GM10847 (cell line): Measurements from ENCODE around the gene TACC3.

Experiments
- POLR2A ChIP-seq: IDR thresholded peaks from 2 replicates; pipeline ENCODE4 v1.6.1; 2011; ENCODE audit not compliant: insufficient read length; ENCODE audit errors: extremely low read depth

The TACC3 gene

DNA sequence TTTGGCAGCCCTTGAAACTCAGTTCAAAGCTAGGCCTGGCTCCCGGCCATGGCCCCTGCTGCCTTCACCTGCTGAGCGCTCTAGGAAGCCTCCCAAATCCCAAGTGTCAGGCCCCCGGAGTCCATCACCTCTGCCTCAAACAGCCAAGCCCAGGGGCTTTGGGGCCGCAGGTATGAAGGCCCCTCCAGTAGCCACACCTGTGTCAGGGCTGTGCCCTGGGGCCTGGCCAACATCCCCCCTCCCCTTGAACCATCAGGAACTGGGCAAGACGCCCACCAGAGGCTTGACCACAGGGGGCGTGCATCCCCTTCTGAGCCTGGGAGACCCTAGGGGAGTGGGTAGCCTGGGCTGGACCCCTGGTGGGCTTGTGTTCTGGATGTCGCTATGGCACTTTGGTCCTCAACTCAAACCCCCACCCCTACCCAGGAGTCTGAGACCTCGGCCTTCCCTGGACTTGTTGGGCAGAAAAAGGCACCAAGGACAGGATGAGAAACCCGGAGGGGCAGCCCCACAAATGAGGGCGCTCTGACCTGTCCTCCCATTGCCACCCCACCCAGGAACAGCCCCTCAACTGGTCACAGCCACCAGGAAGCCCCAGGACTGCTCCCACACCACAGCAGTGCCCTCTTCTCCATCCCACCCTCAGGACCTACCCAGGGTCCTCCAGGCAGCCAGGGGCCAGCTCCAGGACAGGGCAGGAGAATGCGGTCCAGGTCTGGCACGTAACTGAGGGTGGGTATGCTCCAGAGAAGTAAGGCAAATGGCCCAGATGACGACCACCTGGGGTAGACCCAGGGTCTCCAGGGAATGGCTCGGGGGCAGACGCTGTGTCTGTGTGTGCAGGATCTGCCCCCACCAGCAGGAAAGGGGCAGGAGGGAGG, 5.0 kb upstream of the TACC3 start:
- TF ChIP-seq POLR2A, result no peak

DNA sequence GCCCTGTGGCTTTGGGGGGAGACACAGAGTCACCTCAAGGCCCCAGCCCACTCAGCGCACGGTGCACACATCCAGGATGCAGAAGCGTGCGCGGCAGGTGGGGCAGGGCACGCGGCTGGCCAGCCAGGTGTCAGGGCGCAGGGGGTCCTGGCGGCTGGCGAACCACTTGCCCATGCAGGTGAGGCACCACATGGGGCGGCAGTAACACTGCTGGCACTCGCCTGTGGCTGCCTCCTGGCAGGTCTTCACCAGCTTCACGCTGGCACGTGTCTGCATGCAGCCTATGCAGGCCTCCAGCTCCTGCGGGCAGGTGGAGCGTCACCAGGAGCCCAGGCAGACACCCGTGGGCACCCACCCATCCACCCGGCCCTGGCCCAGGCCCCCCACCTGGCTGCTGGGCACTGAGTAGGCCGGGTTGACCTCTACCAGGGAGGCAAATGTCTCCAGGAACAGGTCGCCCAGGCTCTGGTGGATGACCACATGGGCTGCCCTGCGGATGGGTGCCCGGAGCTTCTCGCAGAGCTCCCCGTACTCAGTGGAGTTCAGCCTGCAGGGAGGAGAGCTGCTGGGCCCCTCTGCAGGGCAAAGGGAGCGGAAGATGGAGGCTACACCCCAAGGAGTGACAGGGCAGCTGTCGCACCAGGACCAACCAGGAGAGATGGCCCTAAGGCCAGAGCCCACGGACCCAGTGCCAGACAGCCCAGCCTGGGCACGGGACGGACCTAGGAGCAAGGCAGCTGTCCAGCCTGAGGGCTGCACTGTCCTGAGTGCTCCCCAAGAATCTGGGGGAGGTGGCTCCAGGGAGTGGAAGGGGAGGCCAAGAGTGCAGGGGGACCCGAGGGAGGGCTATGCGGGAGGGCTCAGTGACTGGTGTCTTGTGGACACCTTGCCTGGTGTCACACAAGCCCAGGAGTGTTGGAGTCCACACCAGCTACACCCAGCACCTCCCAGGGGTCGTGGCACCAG, 3.9 kb upstream of the TACC3 start:
- TF ChIP-seq POLR2A, result no peak

DNA sequence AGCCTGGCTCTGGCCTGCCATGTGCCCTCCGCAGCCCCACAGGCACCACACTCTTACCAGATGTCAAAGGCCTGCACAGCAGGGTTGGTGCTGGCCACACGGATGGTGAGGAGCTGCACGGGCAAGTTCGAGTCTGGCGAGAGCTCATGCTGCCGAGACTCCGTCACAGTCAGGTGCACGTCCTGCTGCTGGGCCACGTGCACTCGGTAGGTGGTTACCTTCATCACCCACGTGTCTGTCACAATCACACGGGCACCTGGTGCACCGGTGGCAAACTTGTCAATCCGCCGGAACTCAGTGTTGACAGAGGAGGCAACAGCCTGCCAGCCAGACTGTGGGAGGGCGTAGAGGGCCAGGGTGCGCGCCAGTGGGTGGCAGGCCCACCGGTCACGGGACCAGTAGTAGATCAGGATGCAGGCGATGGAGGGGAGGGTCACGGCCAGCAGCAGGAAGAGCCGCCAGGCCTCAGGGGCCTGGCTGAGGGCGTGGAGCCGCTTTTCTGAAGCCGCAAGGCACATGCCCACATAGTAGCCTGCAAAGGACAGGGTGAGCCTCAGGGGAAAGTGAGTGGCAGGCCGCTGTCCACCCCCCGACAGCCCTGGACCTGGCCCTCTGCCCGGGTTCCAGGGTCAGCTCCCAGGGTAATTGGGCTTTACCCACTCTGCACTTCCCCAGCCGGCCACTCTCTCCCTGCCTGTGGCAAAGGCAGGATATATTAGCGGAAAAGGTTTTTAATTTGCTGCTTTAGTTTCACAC, 3.0 kb upstream of the TACC3 start:
- TF ChIP-seq POLR2A, result no peak

DNA sequence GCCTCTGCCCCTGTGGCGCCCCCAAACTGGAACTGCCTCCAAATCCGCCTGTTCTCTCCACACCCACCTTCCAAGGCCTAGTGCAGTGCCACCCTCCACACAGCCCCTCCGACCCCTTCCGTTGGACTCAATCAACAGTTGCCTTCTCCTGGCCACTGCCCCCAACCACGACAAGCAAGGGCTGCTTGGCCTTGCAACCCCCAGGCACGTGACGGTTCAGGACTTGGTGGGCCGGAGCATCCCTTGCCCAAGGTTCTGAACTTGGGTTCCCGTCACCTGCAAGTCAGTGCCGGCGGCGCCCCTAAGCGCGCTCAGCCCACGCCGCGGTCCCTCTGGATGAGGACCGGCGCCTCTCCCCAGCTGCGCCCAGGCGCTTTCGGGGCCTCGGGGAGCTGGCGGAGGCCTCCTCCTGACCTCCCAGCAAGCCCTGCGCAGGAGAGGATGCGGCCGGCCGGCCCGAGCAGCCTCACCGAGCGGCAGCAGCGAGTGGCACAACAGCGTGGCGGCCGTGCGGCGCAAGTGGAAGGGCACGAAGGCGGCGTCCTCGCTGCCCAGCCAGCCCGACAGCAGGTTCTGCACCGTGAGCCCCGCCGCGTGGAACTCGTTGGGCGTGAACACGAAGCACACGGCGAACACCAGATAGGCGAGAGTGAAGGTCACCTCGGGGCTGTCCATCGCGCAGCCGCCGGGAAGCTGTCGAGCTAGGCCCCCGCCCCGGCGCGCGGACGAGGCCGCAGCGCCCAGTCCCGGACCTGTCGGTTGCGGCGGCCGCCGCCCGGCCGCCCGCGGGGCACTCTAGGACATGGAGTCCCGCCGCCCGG, 948 bp upstream of the TACC3 start:
- TF ChIP-seq POLR2A, result peak; percentile 42

- TF ChIP-seq POLR2A, result no peak
Observed at GRCh38 chr4:1721666-1722550, 587 bp downstream of the TACC3 start.

DNA sequence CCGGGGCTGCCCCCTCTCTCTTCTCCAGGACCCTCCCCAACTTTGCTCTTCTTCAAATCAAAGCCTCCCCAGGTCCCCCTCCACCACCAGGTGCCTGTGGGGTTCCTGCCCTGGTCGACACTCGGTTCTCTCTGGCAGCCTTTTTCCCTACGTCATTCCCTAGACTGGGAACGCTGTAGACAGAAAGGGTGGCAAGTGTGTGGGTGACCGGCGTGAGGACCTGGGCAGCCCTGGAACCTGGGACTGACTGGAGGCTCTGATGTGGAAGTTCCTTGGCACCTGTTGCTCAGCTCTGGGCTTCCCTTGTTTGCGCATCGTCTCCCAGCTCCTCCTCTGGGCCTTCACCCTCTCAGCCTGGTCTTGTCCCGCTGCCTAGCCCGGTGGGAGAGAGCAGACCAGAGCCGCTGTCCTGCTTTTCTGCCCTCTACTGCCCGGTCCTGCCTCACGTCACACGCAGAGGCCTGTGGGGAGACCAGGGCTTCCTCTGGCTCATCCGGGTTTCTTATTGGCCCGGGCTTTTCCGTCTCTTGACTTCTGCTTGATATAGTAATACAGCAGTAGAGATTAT, 1.3 kb downstream of the TACC3 start:
- TF ChIP-seq POLR2A, result no peak

DNA sequence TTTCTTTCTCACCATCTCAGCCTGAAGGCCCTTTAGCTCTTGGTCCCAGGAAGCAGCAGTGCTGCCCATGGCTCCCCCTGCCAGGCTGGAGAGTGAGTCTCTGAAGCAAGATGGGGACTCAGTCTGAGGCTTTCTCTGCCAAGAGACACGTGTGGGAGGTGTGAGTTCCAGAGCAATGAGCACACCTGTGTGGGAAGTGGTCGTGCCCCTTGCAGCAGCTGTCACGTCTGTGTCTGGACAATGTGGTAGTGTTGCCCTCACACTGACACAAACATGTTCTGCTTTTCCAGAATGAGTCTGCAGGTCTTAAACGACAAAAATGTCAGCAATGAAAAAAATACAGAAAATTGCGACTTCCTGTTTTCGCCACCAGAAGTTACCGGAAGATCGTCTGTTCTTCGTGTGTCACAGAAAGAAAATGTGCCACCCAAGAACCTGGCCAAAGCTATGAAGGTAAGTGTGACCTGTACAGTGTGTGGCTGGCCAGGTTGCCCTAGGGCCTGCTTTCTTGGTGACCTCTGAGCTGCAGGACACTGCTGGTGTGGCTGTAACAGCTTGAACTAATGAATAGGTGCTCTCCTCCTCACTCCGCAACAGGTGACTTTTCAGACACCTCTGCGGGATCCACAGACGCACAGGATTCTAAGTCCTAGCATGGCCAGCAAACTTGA, 1.9 kb downstream of the TACC3 start:
- no peak for TF ChIP-seq POLR2A

GRCh38 chr4:1725521-1725920, 4.2 kb downstream of the TACC3 start:
- TF ChIP-seq POLR2A, result no peak

DNA sequence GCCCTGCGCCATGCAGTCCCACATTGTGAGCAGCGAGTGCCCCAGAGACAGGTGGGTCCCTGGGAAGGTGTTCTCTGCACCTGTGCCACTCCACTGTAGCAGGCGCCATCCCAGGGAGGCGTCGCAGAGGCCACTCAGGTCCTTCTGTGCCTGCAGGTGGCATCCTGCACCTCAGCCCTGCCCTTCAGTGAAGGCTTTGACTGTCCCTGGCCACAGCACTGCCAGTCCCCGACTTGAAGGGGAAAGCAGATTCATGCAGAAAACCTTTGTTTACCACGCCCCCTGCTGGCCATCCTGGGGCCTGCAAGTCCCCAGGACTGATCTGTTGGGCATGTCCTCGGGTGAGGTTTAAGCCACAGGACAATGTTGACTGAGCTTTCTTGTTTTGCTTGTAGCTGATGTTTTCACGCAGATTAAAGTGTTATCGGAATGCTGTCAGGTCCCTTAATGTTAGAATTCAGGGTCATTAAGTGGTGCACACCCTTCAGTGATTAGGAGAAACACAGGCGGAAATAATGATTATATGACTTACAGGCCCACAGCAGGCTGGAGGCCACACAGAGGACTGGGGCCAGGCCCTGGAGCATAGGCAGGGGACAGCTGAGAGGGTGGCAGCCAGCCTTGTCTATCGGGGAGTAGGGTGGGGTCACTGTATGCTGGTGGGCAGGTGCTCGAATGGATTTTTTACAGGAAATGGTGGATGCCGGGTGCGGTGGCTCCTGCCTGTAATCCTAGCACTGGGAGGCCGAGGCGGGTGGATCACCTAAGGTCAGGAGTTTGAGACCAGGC, 5.0 kb downstream of the TACC3 start:
- no peak for TF ChIP-seq POLR2A

- TF ChIP-seq POLR2A, result no peak
Observed at GRCh38 chr4:1727117-1728031, 6.1 kb downstream of the TACC3 start.

DNA sequence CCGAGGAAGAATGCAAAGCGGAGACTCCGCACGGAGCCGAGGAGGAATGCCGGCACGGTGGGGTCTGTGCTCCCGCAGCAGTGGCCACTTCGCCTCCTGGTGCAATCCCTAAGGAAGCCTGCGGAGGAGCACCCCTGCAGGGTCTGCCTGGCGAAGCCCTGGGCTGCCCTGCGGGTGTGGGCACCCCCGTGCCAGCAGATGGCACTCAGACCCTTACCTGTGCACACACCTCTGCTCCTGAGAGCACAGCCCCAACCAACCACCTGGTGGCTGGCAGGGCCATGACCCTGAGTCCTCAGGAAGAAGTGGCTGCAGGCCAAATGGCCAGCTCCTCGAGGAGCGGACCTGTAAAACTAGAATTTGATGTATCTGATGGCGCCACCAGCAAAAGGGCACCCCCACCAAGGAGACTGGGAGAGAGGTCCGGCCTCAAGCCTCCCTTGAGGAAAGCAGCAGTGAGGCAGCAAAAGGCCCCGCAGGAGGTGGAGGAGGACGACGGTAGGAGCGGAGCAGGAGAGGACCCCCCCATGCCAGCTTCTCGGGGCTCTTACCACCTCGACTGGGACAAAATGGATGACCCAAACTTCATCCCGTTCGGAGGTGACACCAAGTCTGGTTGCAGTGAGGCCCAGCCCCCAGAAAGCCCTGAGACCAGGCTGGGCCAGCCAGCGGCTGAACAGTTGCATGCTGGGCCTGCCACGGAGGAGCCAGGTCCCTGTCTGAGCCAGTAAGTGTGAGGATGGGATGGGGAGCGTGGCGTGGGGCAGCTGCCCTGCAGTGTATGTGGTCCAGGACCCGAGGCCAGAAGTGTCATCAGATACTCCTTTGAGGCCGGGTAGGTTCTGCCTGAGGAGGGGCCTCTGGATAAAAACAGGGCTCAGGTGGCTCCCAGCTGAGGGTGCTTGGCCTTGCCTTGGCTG, 7.0 kb downstream of the TACC3 start:
- TF ChIP-seq POLR2A, result no peak
